HEK293 (cell line): Measurements from ENCODE around the gene CTXN3.

Source experiments
- CTCF ChIA-PET: fragments of 350-600 bp; formaldehyde crosslinking; extraction: SDS; loops from one replicate; lab custom pipeline; 2021; ENCODE audit warnings: antibody characterized with exemption; lab: Yijun Ruan, JAX
- POLR2A ChIA-PET: fragments of 300-600 bp; formaldehyde crosslinking; extraction: SDS; loops from one replicate; lab custom pipeline; 2020; ENCODE audit warnings: antibody characterized with exemption, inconsistent platforms; lab: Yijun Ruan, JAX
- H3K27ac ChIP-seq: fragments of 200-500 bp; sonication (Bioruptor generic); 2 replicates; pipeline ENCODE4 v1.5.1; 2014; ENCODE audit warnings: low read depth, low read length, control low read depth, inconsistent platforms; ENCODE audit errors: extremely low read depth
- H3K36me3 ChIP-seq, 2 experiments: fragments of 200-500 bp in 1 of 2; sonication (Bioruptor generic) in 1 of 2; 1 replicate in 1 of 2; 2 replicates in 1 of 2; pipeline ENCODE4 v1.5.1; 2014 to 2017; ENCODE audit warnings: inconsistent platforms in 2 of 2, low read length in 2 of 2; ENCODE audit not compliant: control insufficient read depth in 2 of 2, insufficient read depth in 1 of 2
- H3K4me1 ChIP-seq: fragments of 200-500 bp; sonication (Bioruptor generic); 2 replicates; pipeline ENCODE4 v1.5.1; 2014; ENCODE audit warnings: mild to moderate bottlenecking, low read length, inconsistent platforms; ENCODE audit not compliant: control insufficient read depth, insufficient read depth
- H3K4me3 ChIP-seq: 2 replicates; pipeline ENCODE4 v1.5.1; 2011; ENCODE audit warnings: low read depth, mild to moderate bottlenecking, control low read depth, low read length, moderate library complexity
- H3K9me3 ChIP-seq: fragments of 200-500 bp; sonication (Bioruptor generic); 2 replicates; pipeline ENCODE4 v1.5.1; 2014; ENCODE audit warnings: low read depth, low read length, inconsistent platforms; ENCODE audit not compliant: control insufficient read depth, insufficient read depth
- CTCF ChIP-seq: fragments of 450-650 bp; formaldehyde crosslinking; IDR thresholded peaks from 2 replicates; pipeline ENCODE4 v1.5.1; 2016; ENCODE audit warnings: missing biosample characterization, missing genetic modification characterization
- GFI1B ChIP-seq: fragments of 450-650 bp; formaldehyde crosslinking; IDR thresholded peaks from 2 replicates; pipeline ENCODE4 v1.5.1; 2016; ENCODE audit warnings: missing biosample characterization, missing genetic modification characterization
- SCRT1 ChIP-seq: fragments of 450-650 bp; formaldehyde crosslinking; IDR thresholded peaks from 2 replicates; pipeline ENCODE4 v1.5.1; 2016; ENCODE audit warnings: missing biosample characterization, missing genetic modification characterization, borderline replicate concordance
- SCRT2 ChIP-seq: fragments of 450-650 bp; formaldehyde crosslinking; IDR thresholded peaks from 2 replicates; pipeline ENCODE4 v1.5.1; 2016; ENCODE audit warnings: missing biosample characterization, missing genetic modification characterization
- SP2 ChIP-seq: fragments of 450-650 bp; formaldehyde crosslinking; IDR thresholded peaks from 2 replicates; pipeline ENCODE4 v1.5.1; 2016; ENCODE audit warnings: missing biosample characterization, missing genetic modification characterization
- TCF7L2 ChIP-seq: IDR thresholded peaks from 2 replicates; pipeline ENCODE4 v1.6.1; 2011; ENCODE audit warnings: low read depth, mild to moderate bottlenecking, inconsistent platforms, low read length, moderate library complexity, borderline replicate concordance
- ZBTB7A ChIP-seq: fragments of 450-650 bp; formaldehyde crosslinking; IDR thresholded peaks from 2 replicates; pipeline ENCODE4 v1.5.1; 2016; ENCODE audit warnings: low read depth, missing biosample characterization, missing genetic modification characterization
- ZFP3 ChIP-seq: fragments of 450-650 bp; formaldehyde crosslinking; IDR thresholded peaks from 2 replicates; pipeline ENCODE4 v1.5.1; 2016; ENCODE audit warnings: low read depth, missing biosample characterization, missing genetic modification characterization
- ZNF121 ChIP-seq: fragments of 450-650 bp; formaldehyde crosslinking; IDR thresholded peaks from 2 replicates; pipeline ENCODE4 v1.5.1; 2016; ENCODE audit warnings: missing biosample characterization, missing genetic modification characterization
- ZNF157 ChIP-seq: fragments of 450-650 bp; formaldehyde crosslinking; IDR thresholded peaks from 2 replicates; pipeline ENCODE4 v1.5.1; 2016; ENCODE audit warnings: missing biosample characterization, missing genetic modification characterization
- ZNF175 ChIP-seq: fragments of 450-650 bp; formaldehyde crosslinking; IDR thresholded peaks from 2 replicates; pipeline ENCODE4 v1.5.1; 2016; ENCODE audit warnings: missing biosample characterization, missing genetic modification characterization
- ZNF433 ChIP-seq: fragments of 450-650 bp; formaldehyde crosslinking; IDR thresholded peaks from 2 replicates; pipeline ENCODE4 v1.5.1; 2016; ENCODE audit warnings: missing biosample characterization, missing genetic modification characterization, low read depth
- ZNF510 ChIP-seq: fragments of 450-650 bp; formaldehyde crosslinking; IDR thresholded peaks from 2 replicates; pipeline ENCODE4 v1.5.1; 2018; ENCODE audit warnings: mild to moderate bottlenecking, missing genetic modification characterization, missing biosample characterization; ENCODE audit not compliant: insufficient replicate concordance
- ZNF530 ChIP-seq: fragments of 450-650 bp; formaldehyde crosslinking; IDR thresholded peaks from 2 replicates; pipeline ENCODE4 v1.5.1; 2016; ENCODE audit warnings: low read depth, missing biosample characterization, missing genetic modification characterization
- ZNF549 ChIP-seq: fragments of 450-650 bp; IDR thresholded peaks from 2 replicates; pipeline ENCODE4 v1.5.1; 2018; ENCODE audit warnings: missing biosample characterization, missing genetic modification characterization, mild to moderate bottlenecking, inconsistent platforms, moderate library complexity
- ZNF596 ChIP-seq: fragments of 450-650 bp; IDR thresholded peaks from 2 replicates; pipeline ENCODE4 v1.5.0; 2018; ENCODE audit warnings: missing biosample characterization, mild to moderate bottlenecking, missing genetic modification characterization, moderate library complexity
- ZNF610 ChIP-seq: fragments of 450-650 bp; formaldehyde crosslinking; IDR thresholded peaks from 2 replicates; pipeline ENCODE4 v1.5.1; 2016; ENCODE audit warnings: missing biosample characterization, missing genetic modification characterization, borderline replicate concordance
- ZSCAN5A ChIP-seq: fragments of 450-650 bp; formaldehyde crosslinking; IDR thresholded peaks from 2 replicates; pipeline ENCODE4 v1.5.1; 2016; ENCODE audit warnings: missing biosample characterization, missing genetic modification characterization
- TF ChIP-seq, protein P1 (sequence below): fragments of 450-650 bp; formaldehyde crosslinking; IDR thresholded peaks from 2 replicates; pipeline ENCODE4 v1.5.1; 2016; ENCODE audit warnings: missing biosample characterization, missing genetic modification characterization
- TF ChIP-seq, protein P2 (sequence below): IDR thresholded peaks from 2 replicates; pipeline ENCODE4 v1.6.1; 2011; ENCODE audit warnings: mild to moderate bottlenecking, low read depth, low read length, borderline replicate concordance

CTXN3 gene

DNA sequence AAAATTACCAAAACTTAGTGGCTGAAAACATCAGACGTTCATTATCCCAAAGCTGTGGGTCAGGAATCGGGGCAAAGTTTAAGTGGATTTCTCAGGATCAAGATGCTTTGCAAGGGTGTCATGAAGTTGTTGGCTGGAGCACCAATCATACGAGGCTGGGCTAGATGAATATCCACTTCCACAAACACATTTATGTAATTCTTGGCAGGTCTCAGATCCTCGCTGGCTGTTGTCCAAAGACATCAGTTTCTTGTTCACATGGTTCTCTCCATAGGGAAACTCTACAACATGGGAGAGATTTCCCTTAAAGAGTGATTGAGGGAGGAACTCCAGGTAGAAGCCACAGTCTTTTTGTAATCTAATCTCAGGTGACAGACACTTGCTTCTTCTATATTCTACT is 34.1 kb downstream of the CTXN3 start:
- Histone ChIP-seq H3K27ac (no peak overlapping the region), H3K4me3 (no peak overlapping the region), H3K9me3 (no peaks in the 10 kb centered on the region), H3K4me1 (no peaks in the 10 kb centered on the region), H3K36me3 (no peaks in the 10 kb centered on the region)
- ChIA-PET CTCF (no interaction called here), POLR2A (no interaction called here)
- TF ChIP-seq ZBTB7A (tag by site-specific recombination) (no peak), SCRT2 (no peak), ZNF549 (tag by site-specific recombination) (no peak), ZFP3 (tag by site-specific recombination) (no peak), ZNF433 (no peak), ZNF121 (no peak), ZSCAN5A (tag by site-specific recombination) (no peak), ZNF510 (tag by site-specific recombination) (no peak)

- no peak for TF ChIP-seq ZNF175 (tag by site-specific recombination)
- TF ChIP-seq ZNF157, result no peak
- TF ChIP-seq ZNF610, result no peak
- Histone ChIP-seq H3K27ac (no peak overlapping the region), H3K4me1 (no peaks in the 10 kb centered on the region), H3K4me3 (no peak overlapping the region), H3K9me3 (no peaks in the 10 kb centered on the region), H3K36me3 (no peaks in the 10 kb centered on the region)
- POLR2A ChIA-PET, result no interaction called here
- CTCF ChIA-PET, result interaction anchor here (0.6 to 1.2 kb wide), 2 partner anchors 121 to 132 kb away, joined by 3 read pairs; no protein-coding TSS in a partner anchor
These were observed 36.0 kb downstream of the CTXN3 start for GRCh38 chr5:127684726-127685467.

DNA sequence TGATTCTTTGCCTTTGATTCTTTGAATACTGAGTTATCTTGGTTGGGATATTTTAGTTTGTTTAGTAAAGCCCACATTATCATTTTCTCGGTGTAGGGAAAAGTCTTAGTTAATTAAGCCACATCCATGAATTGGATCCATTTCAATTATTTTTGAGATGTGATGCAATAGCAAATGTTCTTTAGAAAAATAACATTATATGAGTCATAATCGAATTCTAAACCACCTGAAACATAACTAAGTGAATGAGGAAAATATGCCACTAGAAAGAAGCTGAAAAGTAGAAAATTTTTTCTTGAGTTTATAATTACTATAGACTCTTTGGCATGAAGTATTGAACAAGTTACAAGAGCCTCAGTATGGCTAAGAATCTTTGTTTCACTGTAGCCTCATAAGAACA is 36.8 kb downstream of the CTXN3 start:
- no peak overlapping the region for H3K4me3 ChIP-seq
- H3K36me3 ChIP-seq, result no peaks in the 10 kb centered on the region
- H3K9me3 ChIP-seq, result no peaks in the 10 kb centered on the region
- TF ChIP-seq ZNF596 (no peak), SCRT1 (tag by site-specific recombination) (no peak), SP2 (tag by site-specific recombination) (no peak), TCF7L2 (no peak), SCRT2 (no peak), ZNF433 (no peak), CTCF (no peak), ZNF157 (no peak), ZNF530 (tag by site-specific recombination) (no peak), GFI1B (tag by site-specific recombination) (no peak)
- TF ChIP-seq, protein P1, sequence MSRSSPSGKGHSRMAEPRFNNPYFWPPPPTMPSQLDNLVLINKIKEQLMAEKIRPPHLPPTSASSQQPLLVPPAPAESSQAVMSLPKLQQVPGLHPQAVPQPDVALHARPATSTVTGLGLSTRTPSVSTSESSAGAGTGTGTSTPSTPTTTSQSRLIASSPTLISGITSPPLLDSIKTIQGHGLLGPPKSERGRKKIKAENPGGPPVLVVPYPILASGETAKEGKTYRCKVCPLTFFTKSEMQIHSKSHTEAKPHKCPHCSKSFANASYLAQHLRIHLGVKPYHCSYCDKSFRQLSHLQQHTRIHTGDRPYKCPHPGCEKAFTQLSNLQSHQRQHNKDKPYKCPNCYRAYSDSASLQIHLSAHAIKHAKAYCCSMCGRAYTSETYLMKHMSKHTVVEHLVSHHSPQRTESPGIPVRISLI, result no peak
- TF ChIP-seq, protein P2, sequence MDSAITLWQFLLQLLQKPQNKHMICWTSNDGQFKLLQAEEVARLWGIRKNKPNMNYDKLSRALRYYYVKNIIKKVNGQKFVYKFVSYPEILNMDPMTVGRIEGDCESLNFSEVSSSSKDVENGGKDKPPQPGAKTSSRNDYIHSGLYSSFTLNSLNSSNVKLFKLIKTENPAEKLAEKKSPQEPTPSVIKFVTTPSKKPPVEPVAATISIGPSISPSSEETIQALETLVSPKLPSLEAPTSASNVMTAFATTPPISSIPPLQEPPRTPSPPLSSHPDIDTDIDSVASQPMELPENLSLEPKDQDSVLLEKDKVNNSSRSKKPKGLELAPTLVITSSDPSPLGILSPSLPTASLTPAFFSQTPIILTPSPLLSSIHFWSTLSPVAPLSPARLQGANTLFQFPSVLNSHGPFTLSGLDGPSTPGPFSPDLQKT, result no peak
- ChIA-PET CTCF (no interaction called here), POLR2A (no interaction called here)
- H3K4me1 ChIP-seq, result no peaks in the 10 kb centered on the region
- H3K27ac ChIP-seq, result no peak overlapping the region
